ENCODE data around the gene BCAT1. TPM values are rescaled to one million over a fixed set of nuclear protein-coding genes. Genes with fewer than 3 reads are reported as not detected.

The BCAT1 gene
- total and polyA plus RNA-seq, 2 of the 8 experiments (the other 6 are each of a cell fraction or from before 2014, with no cell fraction given) = 19.7 to 263 TPM

DNA sequence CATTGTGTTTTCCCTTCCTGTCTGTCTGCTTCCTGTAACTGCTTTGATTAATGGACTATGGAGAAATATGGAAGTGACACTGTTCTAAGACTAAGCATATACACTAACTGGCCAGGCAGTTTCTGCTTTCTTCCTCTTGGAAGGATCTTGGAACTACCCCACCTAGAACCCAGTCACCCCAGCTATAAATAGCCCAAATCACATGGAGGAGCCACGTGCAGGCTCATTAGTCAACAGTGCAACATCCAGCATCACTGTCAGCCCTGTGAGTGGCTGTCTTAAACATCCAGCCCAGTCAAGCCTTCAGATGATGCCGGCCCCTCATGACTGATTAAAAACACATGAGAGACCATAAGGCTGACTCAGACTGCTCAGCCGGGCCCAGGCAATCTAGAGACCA lies 39.2 kb downstream of the BCAT1 start:
- Histone ChIP-seq H2BK20ac (ENCODE audit: low read length) (no peak overlapping the region), H3K4me2 (ENCODE audit: insufficient read depth in 1 of 2, low read depth in 2 of 2, low read length in 2 of 2) (no peak overlapping the region), H3K36me3 (ENCODE audit: control insufficient read depth in 2 of 4, insufficient read depth in 4 of 4, low read length in 3 of 4) (peaks cover 0 to 6% (median 0%) of the 10 kb centered on the region in 4 experiments; a peak in 2 of 8 replicates), H2BK5ac (ENCODE audit: low read depth, low read length) (no peak overlapping the region; the same call in 1 of the 2 replicates), H3K9me3 (ENCODE audit: insufficient read depth in 2 of 2, low read depth in 1 of 2, low read length in 1 of 2) (no peaks in the 10 kb centered on the region), H2AK5ac (ENCODE audit: low read depth, low read length) (no peak overlapping the region), H2BK15ac (ENCODE audit: low read length) (no peak overlapping the region), H3K4me1 (replicated peaks in 1 of 4; ENCODE audit: control insufficient read depth in 3 of 4, insufficient read depth in 4 of 4, low read length in 3 of 4) (peaks cover 0 to 14% (median 8%) of the 10 kb centered on the region in 4 experiments; a peak in 4 of 7 replicates), H3K9ac (replicated peaks in 1 of 4; ENCODE audit: extremely low read depth in 1 of 4, low read depth in 3 of 4, low read length in 3 of 4) (no peak overlapping the region), H3K4ac (replicated peaks; ENCODE audit: insufficient read length, low read depth, low read length) (no peak overlapping the region), H3K27ac (ENCODE audit: low read depth, low read length) (no peak overlapping the region), H2BK120ac (replicated peaks; ENCODE audit: low read depth, low read length) (no peak overlapping the region), H3K14ac (ENCODE audit: insufficient read length) (no peak overlapping the region), H4K91ac (replicated peaks; ENCODE audit: insufficient read length, low read length) (no peak overlapping the region), H4K5ac (ENCODE audit: insufficient read length, low read depth, low read length) (no peak overlapping the region), H3K23me2 (ENCODE audit: low read depth, low read length) (no peaks in the 10 kb centered on the region), H3K56ac (replicated peaks; ENCODE audit: insufficient read length, low read depth, low read length) (no peak overlapping the region), H3K23ac (ENCODE audit: insufficient read length) (no peak overlapping the region), H2BK12ac (ENCODE audit: low read depth, low read length) (no peak overlapping the region), H3K27me3 (replicated peaks in 1 of 4; ENCODE audit: control insufficient read depth in 3 of 4, extremely low read depth in 1 of 4, insufficient read depth in 3 of 4, low read length in 3 of 4) (no peaks in the 10 kb centered on the region), H4K8ac (ENCODE audit: extremely low read depth, insufficient read depth, low read length) (no peak overlapping the region), H2AFZ (ENCODE audit: low read length) (no peak overlapping the region), H3K4me3 (ENCODE audit: extremely low read depth in 1 of 4, insufficient read depth in 2 of 4, low read depth in 3 of 4, low read length in 4 of 4) (no peak overlapping the region), H3K79me1 (ENCODE audit: low read depth, low read length) (peaks cover 5% of the 10 kb centered on the region; the same call in 1 of the 2 replicates), H3K18ac (ENCODE audit: extremely low read depth, low read length) (no peak overlapping the region), H3K79me2 (ENCODE audit: control insufficient read depth in 1 of 2, insufficient read depth in 2 of 2, low read length in 2 of 2) (peaks cover 0 to 77% of the 10 kb centered on the region in 2 experiments; a peak in 2 of 4 replicates), H4K20me1 (replicated peaks in 1 of 2; ENCODE audit: control insufficient read depth in 1 of 2, insufficient read depth in 2 of 2, low read length in 2 of 2) (peaks cover 6 to 12% of the 10 kb centered on the region in 2 experiments)
- POLR2A ChIA-PET (ENCODE audit: partially characterized antibody) = interaction anchor here (1.6 to 9.5 kb wide), 3 partner anchors 11 to 36 kb away, joined by 5 to 125 read pairs (median 40); partner anchors contain the start of gene BCAT1
- DNase-seq (ENCODE audit: low read depth in 1 of 2, low spot score in 2 of 2) (peak in 1 of 2 experiments; percentile 37), FAIRE-seq (no peak)
- WGBS, 2 experiments (ENCODE audit: extremely low coverage in 1 of 2, insufficient coverage in 1 of 2, insufficient read length in 1 of 2, insufficient replicate concordance in 2 of 2, low coverage in 1 of 2, low lambda C conversion rate in 2 of 2, missing lambda C conversion rate in 1 of 2) = 88% methylated on average over 3 of the region's 3 CpGs; no CpG with 5 or more reads in 1 of the 2 experiments
- CTCF ChIA-PET (ENCODE audit: partially characterized antibody) = no interaction called here
- TF ChIP-seq JUN (IDR thresholded peaks at IDR 0.05; ENCODE audit: low read depth, low read length) (no peak), EZH2 (IDR thresholded peaks at IDR 0.05; ENCODE audit: low read depth, low read length, severe bottlenecking) (no peak), SP2 (IDR thresholded peaks at IDR 0.05; ENCODE audit: low read length) (no peak), TAF1 (IDR thresholded peaks at IDR 0.05; ENCODE audit: low read depth, low read length) (no peak), CHD1 (IDR thresholded peaks at IDR 0.05; ENCODE audit: low read depth, low read length) (no peak), ASH2L (IDR thresholded peaks at IDR 0.05; ENCODE audit: low read length) (no peak), RXRA (IDR thresholded peaks at IDR 0.05; ENCODE audit: insufficient read depth, low read depth, low read length) (no peak), FOSL1 (IDR thresholded peaks at IDR 0.05; ENCODE audit: insufficient read depth, low read depth, low read length) (no peak), NRF1 (IDR thresholded peaks at IDR 0.05; ENCODE audit: low read depth, low read length) (no peak), TEAD4 (IDR thresholded peaks at IDR 0.05; ENCODE audit: low read depth, low read length) (no peak), E2F6 (IDR thresholded peaks at IDR 0.05) (no peak), POLR2AphosphoS5 (IDR thresholded peaks at IDR 0.05; ENCODE audit: low read depth, low read length) (no peak), SIX5 (IDR thresholded peaks at IDR 0.05; ENCODE audit: low read depth, low read length) (no peak), ZNF274 (IDR thresholded peaks at IDR 0.05; ENCODE audit: borderline replicate concordance, extremely low read depth, low read length) (no peak)

Data from H1 (cell line).